HepG2 (cell line): ENCODE results near the gene CCDC167. TPM values are rescaled to one million over a fixed set of nuclear protein-coding genes. Genes with fewer than 3 reads are reported as not detected.

Experiments
- ATAC-seq: fragments of 200-7000 bp; cut with Tn5 transposase; 3 replicates; pipeline ENCODE4 v1.9.1; 2020; ENCODE audit warnings: mild to moderate bottlenecking, moderate library complexity
- BruUV-seq: library from RNA; stranded (reverse); fragments of 400-500 nt; replicated peaks from 2 replicates; lab custom pipeline; 2021; lab: Mats Ljungman, UMichigan
- CTCF ChIA-PET: fragments of 300-600 bp; formaldehyde crosslinking; extraction: SDS; loops from one replicate; lab custom pipeline; 2021; ENCODE audit warnings: low total read pairs, inconsistent platforms, low intra/inter-chr PET ratio; lab: Yijun Ruan, JAX
- POLR2A ChIA-PET: fragments of 350-600 bp; sonication (Branson Sonifier 250); formaldehyde crosslinking; loops from one replicate; lab custom pipeline; 2020; ENCODE audit warnings: antibody characterized with exemption, inconsistent platforms; lab: Yijun Ruan, JAX
- DNase-seq: peaks from one replicate; pipeline ENCODE4 v3.0.0-alpha.2; 2015; ENCODE audit warnings: low spot score
- FAIRE-seq: peaks from 3 replicates; lab custom pipeline; 2011; peaks lifted over from hg19 to GRCh38; lab: Jason Lieb, UNC
- H2AFZ ChIP-seq: one replicate; pipeline ENCODE4 v1.6.1; 2011; ENCODE audit warnings: low read length, inconsistent platforms
- H3K27ac ChIP-seq: fragments of 300-600 bp; 3 replicates; pipeline ENCODE4 v1.8.0; 2011; ENCODE audit warnings: mixed run types, mild to moderate bottlenecking, mixed read lengths, low read length, inconsistent platforms; ENCODE audit not compliant: insufficient read depth; ENCODE audit errors: extremely low read length
- H3K27me3 ChIP-seq, 2 experiments: fragments of 200-600 bp in 1 of 2; 2 replicates in 1 of 2; 3 replicates in 1 of 2; pipeline versions ENCODE4 v1.6.0 to v1.8.0; 2011; ENCODE audit warnings: low read length in 2 of 2, mild to moderate bottlenecking in 2 of 2, moderate library complexity in 2 of 2, inconsistent platforms in 1 of 2; ENCODE audit not compliant: insufficient read depth in 2 of 2, control insufficient read depth in 1 of 2
- H3K36me3 ChIP-seq, 2 experiments: fragments of 200-600 bp in 1 of 2; replicated peaks in 1 of 2; 2 replicates in 1 of 2; 3 replicates in 1 of 2; pipeline versions ENCODE4 v1.5.1 to v1.8.0; 2011; ENCODE audit warnings: low read length in 2 of 2, inconsistent platforms in 1 of 2; ENCODE audit not compliant: insufficient read depth in 2 of 2, control insufficient read depth in 1 of 2
- H3K4me1 ChIP-seq: 2 replicates; pipeline ENCODE4 v1.5.1; 2012; ENCODE audit warnings: low read length, inconsistent platforms; ENCODE audit not compliant: insufficient read depth
- H3K4me2 ChIP-seq: 2 replicates; pipeline ENCODE4 v1.6.0; 2011; ENCODE audit warnings: low read depth, low read length, inconsistent platforms
- H3K4me3 ChIP-seq, 3 experiments: fragments of 200-600 bp in 1 of 3; sonication (generic), shearing (Covaris generic) in 1 of 3; replicated peaks in 1 of 3; 2 replicates each; pipeline ENCODE4 v1.5.1; 2011 to 2016; ENCODE audit warnings: low read length in 3 of 3, inconsistent platforms in 2 of 3, low read depth in 2 of 3, mild to moderate bottlenecking in 2 of 3, control low read depth in 1 of 3, mixed read lengths in 1 of 3; ENCODE audit not compliant: insufficient read depth in 1 of 3
- H3K79me2 ChIP-seq: one replicate; pipeline ENCODE4 v1.6.1; 2011; ENCODE audit warnings: low read length, inconsistent platforms; ENCODE audit not compliant: insufficient read depth
- H3K9ac ChIP-seq: 2 replicates; pipeline ENCODE4 v1.6.0; 2011; ENCODE audit warnings: mild to moderate bottlenecking, low read depth, low read length, inconsistent platforms; ENCODE audit not compliant: insufficient read depth
- H3K9me3 ChIP-seq: 2 replicates; pipeline ENCODE4 v1.5.1; 2012; ENCODE audit warnings: mild to moderate bottlenecking, low read length
- H4K20me1 ChIP-seq: 2 replicates; pipeline ENCODE4 v1.6.0; 2011; ENCODE audit warnings: inconsistent platforms, mild to moderate bottlenecking, low read length, moderate library complexity; ENCODE audit not compliant: insufficient read depth
- AHR ChIP-seq: IDR thresholded peaks from 2 replicates; pipeline ENCODE4 v1.6.1; 2018; ENCODE audit warnings: missing genetic modification reagents, missing compliant biosample characterization
- ARHGAP35 ChIP-seq: sonication (generic); formaldehyde crosslinking; IDR thresholded peaks from 2 replicates; pipeline ENCODE4 v1.9.0; 2022; ENCODE audit warnings: mild to moderate bottlenecking, inconsistent platforms, moderate library complexity, missing genetic modification reagents, borderline replicate concordance
- ARID5B ChIP-seq: IDR thresholded peaks from 2 replicates; pipeline ENCODE4 v1.4.0; 2020; ENCODE audit warnings: mild to moderate bottlenecking, missing genetic modification reagents
- CTCF ChIP-seq: sonication (generic); formaldehyde crosslinking; IDR thresholded peaks from 2 replicates; pipeline ENCODE4 v1.5.0; 2020; ENCODE audit warnings: mild to moderate bottlenecking, missing genetic modification reagents, moderate library complexity
- ELF3 ChIP-seq: IDR thresholded peaks from 2 replicates; pipeline ENCODE4 v1.6.1; 2016; ENCODE audit warnings: missing genetic modification reagents, missing compliant biosample characterization
- MIER2 ChIP-seq: IDR thresholded peaks from 2 replicates; pipeline ENCODE4 v1.6.1; 2016; ENCODE audit warnings: missing biosample characterization, missing genetic modification reagents
- RBAK ChIP-seq: sonication (generic); formaldehyde crosslinking; IDR thresholded peaks from 2 replicates; pipeline ENCODE4 v1.5.1; 2020; ENCODE audit warnings: mild to moderate bottlenecking, missing genetic modification reagents
- SALL1 ChIP-seq: sonication (generic); formaldehyde crosslinking; IDR thresholded peaks from 2 replicates; pipeline ENCODE4 v1.8.0; 2022; ENCODE audit warnings: mild to moderate bottlenecking, missing genetic modification reagents
- SRSF1 ChIP-seq: fragments of 200-400 bp; formaldehyde crosslinking; optimal IDR thresholded peaks from 2 replicates; pipeline ENCODE3; 2017; ENCODE audit warnings: mild to moderate bottlenecking, low read depth, low read length, moderate library complexity
- ZBTB26 ChIP-seq: IDR thresholded peaks from 2 replicates; pipeline ENCODE4 v1.6.1; 2016; ENCODE audit warnings: missing compliant biosample characterization, missing genetic modification reagents, borderline replicate concordance
- ZNF441 ChIP-seq: sonication (generic); formaldehyde crosslinking; IDR thresholded peaks from 2 replicates; pipeline ENCODE4 v1.7.0; 2021; ENCODE audit warnings: missing genetic modification reagents, borderline replicate concordance
- ZNF557 ChIP-seq: sonication (generic); formaldehyde crosslinking; IDR thresholded peaks from 2 replicates; pipeline ENCODE4 v1.4.0; 2020; ENCODE audit warnings: missing genetic modification reagents
- WGBS: methylation state at CpG from one replicate; pipeline ENCODE4 v1.1.6; 2017; ENCODE audit warnings: low lambda C conversion rate; 5-methylcytosine and 5-hydroxymethylcytosine counted together
- in situ Hi-C: cut with HindIII; loops from 2 replicates; pipeline ENCODE4 v1.10.0; 2017; ENCODE audit warnings: low pct_unique_long_range_greater_than_20kb; ENCODE audit not compliant: extremely low pct_ligation_motif_present
- intact Hi-C: fragments of 100-400 bp; cut with micrococcal nuclease; formaldehyde crosslinking; loops from one replicate; pipeline ENCODE4 v1.10.0; 2022; ENCODE audit not compliant: unreplicated experiment
- polyA plus RNA-seq, 8 experiments: library from polyadenylated mRNA; depleted of rRNA in 3 of 8; stranded (reverse) in 7 of 8; unstranded in 1 of 8; fragments of >200 nt; fragmentation: Illumina TruSeq in 4 of 8; extraction: Trizol in 4 of 8; gene quantifications; 2 replicates each; pipeline versions ENCODE4 v1.2.1 to v1.2.3, GENCODE V29; 2011 to 2016; ENCODE audit warnings: low read depth in 4 of 8, missing spikeins in 1 of 8, mixed read lengths in 1 of 8; ENCODE audit not compliant: insufficient read depth in 1 of 8
- total RNA-seq, 5 experiments: library from RNA; depleted of rRNA; stranded (reverse); fragments of >200 nt; fragmentation: Illumina TruSeq; extraction: Trizol; gene quantifications; 2 replicates each; pipeline ENCODE4 v1.2.3, GENCODE V29; 2016; ENCODE audit warnings: low read depth in 1 of 5
- TF ChIP-seq, protein P1 (sequence below): sonication (generic); formaldehyde crosslinking; IDR thresholded peaks from 2 replicates; pipeline ENCODE4 v1.9.0; 2021; ENCODE audit warnings: missing genetic modification reagents, borderline replicate concordance

The CCDC167 gene
- total and polyA plus RNA-seq, 2 of the 13 experiments (the other 11 are each of a cell fraction or from before 2014, with no cell fraction given): 48.4 to 66.8 TPM

DNA sequence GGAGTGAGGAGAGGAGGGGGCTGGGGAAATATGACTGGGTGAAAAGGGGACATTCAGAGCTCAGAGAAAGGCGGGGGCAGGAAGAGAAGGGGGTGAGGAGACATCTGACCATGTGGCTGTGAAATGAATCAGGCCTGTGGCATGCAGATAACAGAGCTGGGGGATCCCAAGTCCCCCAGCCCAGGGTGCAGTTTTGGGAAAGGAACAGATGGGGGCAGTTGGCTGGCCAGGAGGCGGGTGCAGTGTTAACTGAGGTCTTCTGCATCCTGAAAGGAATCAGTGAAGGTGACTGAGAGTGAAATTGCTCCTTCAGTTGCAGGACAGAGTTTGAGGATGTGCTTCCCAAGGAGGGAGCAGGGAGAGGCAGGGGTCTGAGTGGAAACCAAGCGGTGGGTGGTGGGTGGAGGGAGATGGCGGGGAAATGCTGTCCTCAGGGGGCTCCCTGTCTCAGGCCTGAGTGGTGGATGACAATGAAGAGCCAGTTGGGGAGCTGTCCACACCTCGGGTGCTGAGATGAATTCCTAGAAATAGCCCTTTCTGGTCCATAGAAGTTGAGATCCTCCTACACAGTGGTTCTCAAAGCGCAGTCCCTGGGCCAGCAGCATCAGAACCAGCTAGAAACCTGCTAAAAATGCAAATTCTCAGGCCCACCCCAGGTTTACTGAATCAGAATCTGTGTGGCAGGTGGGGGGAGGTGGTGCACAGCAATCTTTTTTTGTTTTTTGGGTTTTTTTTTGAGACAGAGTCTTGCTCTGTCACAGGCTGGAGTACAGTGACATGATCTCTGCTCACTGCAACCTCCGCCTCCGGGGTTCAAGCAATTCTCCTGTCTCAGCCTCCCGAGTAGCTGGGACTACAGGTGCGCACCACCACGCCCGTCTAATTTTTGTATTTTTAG is 26.0 kb upstream of the CCDC167 start:
- DNase-seq: no peak
- Histone ChIP-seq H3K79me2 (no peaks in the 10 kb centered on the region), H3K36me3 (no peaks in the 10 kb centered on the region), H3K9me3 (no peaks in the 10 kb centered on the region), H3K27ac (no peak overlapping the region), H3K4me3 (no peak overlapping the region), H3K4me1 (no peaks in the 10 kb centered on the region), H3K9ac (no peak overlapping the region), H3K4me2 (no peak overlapping the region), H3K27me3 (0 out of 5 replicates have a peak, but pooled peaks cover 0 to 3% of the 10 kb centered on the region in 2 experiments), H2AFZ (no peak overlapping the region), H4K20me1 (no peaks in the 10 kb centered on the region)
- FAIRE-seq: no peak
- intact Hi-C loops (no loop called here), in situ Hi-C loops (no loop called here)
- ATAC-seq: peak; percentile 37; the same call in 2 of the 3 replicates
- no TSS peak for BruUV-seq
- POLR2A ChIA-PET: no interaction called here
- CTCF ChIA-PET: no interaction called here
- 56% methylated on average over 12 of the region's 12 CpGs for WGBS
- TF ChIP-seq ZNF557 (CRISPR knock-in tag) (no peak), ELF3 (CRISPR knock-in tag) (no peak), SRSF1 (no peak), SALL1 (CRISPR knock-in tag) (peak; percentile 33; the same call in 1 of the 2 replicates), RBAK (no peak), CTCF (CRISPR knock-in tag) (no peak), ARHGAP35 (no peak), ZNF441 (CRISPR knock-in tag) (no peak), ARID5B (CRISPR knock-in tag) (no peak), MIER2 (CRISPR knock-in tag) (peak; percentile 95), ZBTB26 (CRISPR knock-in tag) (no peak), AHR (CRISPR knock-in tag) (no peak)
- TF ChIP-seq, protein P1, sequence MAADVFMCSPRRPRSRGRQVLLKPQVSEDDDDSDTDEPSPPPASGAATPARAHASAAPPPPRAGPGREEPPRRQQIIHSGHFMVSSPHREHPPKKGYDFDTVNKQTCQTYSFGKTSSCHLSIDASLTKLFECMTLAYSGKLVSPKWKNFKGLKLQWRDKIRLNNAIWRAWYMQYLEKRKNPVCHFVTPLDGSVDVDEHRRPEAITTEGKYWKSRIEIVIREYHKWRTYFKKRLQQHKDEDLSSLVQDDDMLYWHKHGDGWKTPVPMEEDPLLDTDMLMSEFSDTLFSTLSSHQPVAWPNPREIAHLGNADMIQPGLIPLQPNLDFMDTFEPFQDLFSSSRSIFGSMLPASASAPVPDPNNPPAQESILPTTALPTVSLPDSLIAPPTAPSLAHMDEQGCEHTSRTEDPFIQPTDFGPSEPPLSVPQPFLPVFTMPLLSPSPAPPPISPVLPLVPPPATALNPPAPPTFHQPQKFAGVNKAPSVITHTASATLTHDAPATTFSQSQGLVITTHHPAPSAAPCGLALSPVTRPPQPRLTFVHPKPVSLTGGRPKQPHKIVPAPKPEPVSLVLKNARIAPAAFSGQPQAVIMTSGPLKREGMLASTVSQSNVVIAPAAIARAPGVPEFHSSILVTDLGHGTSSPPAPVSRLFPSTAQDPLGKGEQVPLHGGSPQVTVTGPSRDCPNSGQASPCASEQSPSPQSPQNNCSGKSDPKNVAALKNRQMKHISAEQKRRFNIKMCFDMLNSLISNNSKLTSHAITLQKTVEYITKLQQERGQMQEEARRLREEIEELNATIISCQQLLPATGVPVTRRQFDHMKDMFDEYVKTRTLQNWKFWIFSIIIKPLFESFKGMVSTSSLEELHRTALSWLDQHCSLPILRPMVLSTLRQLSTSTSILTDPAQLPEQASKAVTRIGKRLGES (CRISPR knock-in tag): no peak
